GM12878 (cell line): ENCODE data around the gene ADGRD1. TPM values are rescaled to one million over a fixed set of nuclear protein-coding genes. Genes with fewer than 3 reads are reported as not detected.

Experiments used
- ATAC-seq: fragments of 200-7000 bp; cut with Tn5 transposase; 3 replicates; pipeline ENCODE4 v1.9.1; 2020; ENCODE audit warnings: mild to moderate bottlenecking, moderate library complexity
- BruUV-seq: library from RNA; stranded (reverse); fragments of 400-500 nt; replicated peaks from 2 replicates; lab custom pipeline; 2021; lab: Mats Ljungman, UMichigan
- CTCF ChIA-PET: fragments of 300-600 bp; sonication (Branson Sonifier 250); formaldehyde crosslinking; extraction: SDS; loops from one replicate; lab custom pipeline; 2021; ENCODE audit warnings: inconsistent platforms; lab: Yijun Ruan, JAX
- POLR2A ChIA-PET: fragments of 350-600 bp; formaldehyde crosslinking; extraction: SDS; loops from one replicate; lab custom pipeline; 2021; ENCODE audit warnings: inconsistent platforms; lab: Charles Lee
- RAD21 ChIA-PET: fragments of 300-600 bp; sonication (Branson Sonifier 250); formaldehyde crosslinking; loops from one replicate; lab custom pipeline; 2023; ENCODE audit warnings: antibody characterized with exemption; ENCODE audit not compliant: unreplicated experiment; lab: Charles Lee
- SMC1A ChIA-PET: fragments of 300-600 bp; sonication (Branson Sonifier 250); formaldehyde crosslinking; loops from one replicate; lab custom pipeline; 2023; ENCODE audit not compliant: unreplicated experiment, uncharacterized antibody; lab: Charles Lee
- DNase-seq: peaks from one replicate; pipeline ENCODE4 v3.0.0-alpha.2; 2011; ENCODE audit warnings: low read depth, low spot score
- FAIRE-seq: peaks from 3 replicates; lab custom pipeline; 2011; peaks lifted over from hg19 to GRCh38; lab: Jason Lieb, UNC
- H2AFZ ChIP-seq: 2 replicates; pipeline ENCODE4 v1.6.0; 2011; ENCODE audit warnings: low read depth, low read length, control low read depth; ENCODE audit not compliant: control insufficient read depth
- H3K27ac ChIP-seq: 2 replicates; pipeline ENCODE4 v1.5.1; 2011; ENCODE audit warnings: control low read depth; ENCODE audit not compliant: control insufficient read depth, insufficient read depth
- H3K27me3 ChIP-seq, 2 experiments: replicated peaks in 1 of 2; 2 replicates each; pipeline versions ENCODE4 v1.6.0 to v1.6.1; 2011; ENCODE audit warnings: low read length in 1 of 2; ENCODE audit not compliant: control insufficient read depth in 2 of 2, insufficient read depth in 2 of 2
- H3K36me3 ChIP-seq, 2 experiments: 2 replicates each; pipeline ENCODE4 v1.5.1; 2011; ENCODE audit warnings: low read length in 1 of 2; ENCODE audit not compliant: control insufficient read depth in 2 of 2, insufficient read depth in 2 of 2
- H3K4me1 ChIP-seq: 2 replicates; pipeline ENCODE4 v1.6.1; 2011; ENCODE audit warnings: mild to moderate bottlenecking, low read length, moderate library complexity, mixed read lengths; ENCODE audit not compliant: control insufficient read depth, insufficient read depth
- H3K4me2 ChIP-seq: 2 replicates; pipeline ENCODE4 v1.6.0; 2011; ENCODE audit warnings: control low read depth; ENCODE audit not compliant: control insufficient read depth, insufficient read depth
- H3K4me3 ChIP-seq: fragments of 200-600 bp; sonication (generic); 2 replicates; pipeline ENCODE4 v1.5.1; 2016
- H3K79me2 ChIP-seq: 2 replicates; pipeline ENCODE4 v1.6.0; 2011; ENCODE audit warnings: low read length; ENCODE audit not compliant: control insufficient read depth, insufficient read depth
- H3K9ac ChIP-seq: 2 replicates; pipeline ENCODE4 v1.8.0; 2011; ENCODE audit warnings: low read length, control low read depth, mixed read lengths; ENCODE audit not compliant: control insufficient read depth, insufficient read depth
- H3K9me3 ChIP-seq: replicated peaks from 3 replicates; pipeline ENCODE4 v1.5.1; 2011; ENCODE audit warnings: mild to moderate bottlenecking, low read length; ENCODE audit not compliant: control insufficient read depth, insufficient read depth
- H4K20me1 ChIP-seq: 2 replicates; pipeline ENCODE4 v1.6.0; 2011; ENCODE audit not compliant: control insufficient read depth, insufficient read depth
- ATF3 ChIP-seq: IDR thresholded peaks from 2 replicates; pipeline ENCODE4 v1.6.1; 2011; ENCODE audit warnings: low read depth, mild to moderate bottlenecking, low read length, moderate library complexity, borderline replicate concordance; ENCODE audit errors: extremely low read depth
- BACH1 ChIP-seq: fragments of 450-650 bp; IDR thresholded peaks from 2 replicates; pipeline ENCODE4 v1.6.1; 2017; ENCODE audit warnings: mild to moderate bottlenecking, borderline replicate concordance
- BCL3 ChIP-seq: IDR thresholded peaks from 2 replicates; pipeline ENCODE4 v1.6.1; 2011; ENCODE audit warnings: borderline replicate concordance, low read depth, mild to moderate bottlenecking, moderate library complexity, low read length; ENCODE audit not compliant: insufficient read depth, poor library complexity, severe bottlenecking
- BHLHE40 ChIP-seq, 2 experiments: fragments of 450-650 bp in 1 of 2; IDR thresholded peaks; 2 replicates each; pipeline ENCODE4 v1.6.1; 2011 to 2017; ENCODE audit warnings: low read depth in 2 of 2, borderline replicate concordance in 1 of 2, improper control_type of control experiment in 1 of 2, low read length in 1 of 2, mild to moderate bottlenecking in 1 of 2
- HCFC1 ChIP-seq: fragments of 150-350 bp; IDR thresholded peaks from 2 replicates; pipeline ENCODE4 v1.6.1; 2014; ENCODE audit warnings: low read length
- IKZF2 ChIP-seq, 2 experiments: fragments of 450-650 bp; IDR thresholded peaks; 2 replicates each; pipeline ENCODE4 v1.6.1; 2017; ENCODE audit warnings: mild to moderate bottlenecking in 2 of 2, moderate library complexity in 2 of 2
- KLF5 ChIP-seq: fragments of 450-650 bp; IDR thresholded peaks from 2 replicates; pipeline ENCODE4 v1.6.1; 2014; ENCODE audit warnings: mild to moderate bottlenecking; ENCODE audit not compliant: partially characterized antibody
- PBX3 ChIP-seq: IDR thresholded peaks from 2 replicates; pipeline ENCODE4 v1.6.1; 2011; ENCODE audit warnings: mild to moderate bottlenecking, low read depth, low read length, moderate library complexity; ENCODE audit not compliant: insufficient replicate concordance
- RBBP5 ChIP-seq: fragments of 200-600 bp; sonication (generic); conservative IDR thresholded peaks from 2 replicates; pipeline ENCODE4 v1.6.1; 2016
- TCF7 ChIP-seq: IDR thresholded peaks from 2 replicates; pipeline ENCODE4 v1.6.1; 2014; ENCODE audit warnings: antibody characterized with exemption, borderline replicate concordance
- ZBTB40 ChIP-seq: fragments of 450-650 bp; IDR thresholded peaks from 2 replicates; pipeline ENCODE4 v1.6.1; 2016; ENCODE audit warnings: mild to moderate bottlenecking, moderate library complexity, borderline replicate concordance
- WGBS: methylation state at CpG from one replicate; pipeline ENCODE4 v1.1.6; 2016; ENCODE audit warnings: low lambda C conversion rate; ENCODE audit not compliant: insufficient replicate concordance, insufficient coverage; ENCODE audit errors: missing lambda C conversion rate; 5-methylcytosine and 5-hydroxymethylcytosine counted together
- in situ Hi-C: fragments of 300-500 bp; cut with MboI; formaldehyde crosslinking; loops from 9 replicates; pipeline ENCODE4 v1.14.3; 2018; ENCODE audit warnings: mixed read lengths
- intact Hi-C: fragments of 100-400 bp; cut with micrococcal nuclease; formaldehyde crosslinking; loops from one replicate; pipeline ENCODE4 v1.14.2; 2022; ENCODE audit not compliant: unreplicated experiment
- polyA plus RNA-seq, 11 experiments: library from polyadenylated mRNA; depleted of rRNA in 4 of 11; unstranded in 6 of 11; stranded (reverse) in 5 of 11; fragments of >200 nt; fragmentation: Nextera tagmentation in 4 of 11; fragmentation: Illumina TruSeq in 1 of 11; extraction: Ambion mirVana in 4 of 11; extraction: Trizol in 1 of 11; gene quantifications; 1 replicate in 1 of 11; 2 replicates in 10 of 11; pipeline versions ENCODE4 v1.2.1 to v1.2.3, GENCODE V29; 2011 to 2016; ENCODE audit warnings: inconsistent platforms in 2 of 11, missing spikeins in 2 of 11, low read depth in 1 of 11
- total RNA-seq, 4 experiments: library from RNA; depleted of rRNA in 3 of 4; stranded (reverse); fragments of >200 nt in 3 of 4; fragmentation: Illumina TruSeq in 1 of 4; extraction: Trizol in 1 of 4; gene quantifications; 2 replicates each; pipeline versions ENCODE4 v1.2.1 to v1.2.3, GENCODE V29; 2013 to 2021

Gene ADGRD1
- total and polyA plus RNA-seq, 10 of the 15 experiments (the other 5 are each of a cell fraction or from before 2014, with no cell fraction given): 0.15 to 12.7 (median 1.2) TPM

GRCh38 chr12:131008913-131009270, 55.2 kb downstream of the ADGRD1 start (continued):
- TF ChIP-seq ZBTB40 (no peak), KLF5 (no peak), TCF7 (no peak), BHLHE40 (IDR thresholded peaks at IDR 0.05; ENCODE audit: borderline replicate concordance in 1 of 2, low read depth in 2 of 2, low read length in 1 of 2) (no peak), BACH1 (no peak), HCFC1 (no peak), RBBP5 (no peak)
- TF ChIP-seq, all 136 proteins: peak for 0

- WGBS: 88% methylated on average over 21 of the region's 21 CpGs
- ATAC-seq: no peak
- H3K27ac ChIP-seq: no peak overlapping the region
- H3K36me3 ChIP-seq: no peaks in the 10 kb centered on the region
- H4K20me1 ChIP-seq: no peaks in the 10 kb centered on the region
- RAD21 ChIA-PET: no interaction called here
- in situ Hi-C loops (no loop called here), intact Hi-C loops (no loop called here)
- no peak for FAIRE-seq
- no peaks in the 10 kb centered on the region for H3K4me1 ChIP-seq
- BruUV-seq: no TSS peak
- no peaks in the 10 kb centered on the region for H3K27me3 ChIP-seq
- POLR2A ChIA-PET: no interaction called here
- H3K79me2 ChIP-seq: no peaks in the 10 kb centered on the region
- no peak for TF ChIP-seq ATF3
- TF ChIP-seq IKZF2 (IDR thresholded peaks at IDR 0.05): no peak
- TF ChIP-seq PBX3: peak; percentile 26
- TF ChIP-seq BCL3: peak; percentile 80
- CTCF ChIA-PET: no interaction called here
- H3K9me3 ChIP-seq: no peaks in the 10 kb centered on the region
- no peak overlapping the region for H3K4me2 ChIP-seq
- SMC1A ChIA-PET: no interaction called here
- DNase-seq: no peak
- H2AFZ ChIP-seq: no peak overlapping the region
- no peak overlapping the region for H3K4me3 ChIP-seq
- H3K9ac ChIP-seq: no peak overlapping the region
Measured at GRCh38 chr12:131009595-131010395, 56.1 kb downstream of the ADGRD1 start.
